ENCODE data around the gene ARHGAP44. TPM values are rescaled to one million over a fixed set of nuclear protein-coding genes. Genes with fewer than 3 reads are reported as not detected.

ARHGAP44 gene
- total and polyA plus RNA-seq, 4 donors, result 0.14 to 1.3 (median 0.42) TPM

- WGBS, result 95% methylated on average over 13 of the region's 13 CpGs
Observed at GRCh38 chr17:12953156-12953555, 163.9 kb downstream of the ARHGAP44 start.

GRCh38 chr17:12955521-12955920 lies 166.2 kb downstream of the ARHGAP44 start:
- Histone ChIP-seq H3K9ac (ENCODE audit: low read depth in 1 of 2, low read length in 2 of 2) (no peak overlapping the region), H3K27ac (ENCODE audit: low read depth in 1 of 2, low read length in 2 of 2) (no peak overlapping the region), H3K27me3 (ENCODE audit: control insufficient read depth in 4 of 4, insufficient read depth in 4 of 4, low read length in 3 of 4) (no peaks in the 10 kb centered on the region), H3K4me1 (ENCODE audit: control insufficient read depth in 4 of 4, insufficient read depth in 4 of 4, low read length in 3 of 4) (no peaks in the 10 kb centered on the region), H3K36me3 (ENCODE audit: control insufficient read depth in 4 of 4, insufficient read depth in 3 of 4, low read depth in 1 of 4, low read length in 3 of 4) (no peaks in the 10 kb centered on the region), H3K9me3 (ENCODE audit: control insufficient read depth in 4 of 4, low read length in 3 of 4) (peaks cover 0 to 2% (median under 1%) of the 10 kb centered on the region in 4 donors), H3K4me3 (ENCODE audit: low read depth in 1 of 3, low read length in 3 of 3) (no peak overlapping the region)
- WGBS, result 91% methylated on average over 5 of the region's 5 CpGs
- no peak for DNase-seq (ENCODE audit: low spot score)
- TF ChIP-seq FOXA1 (IDR thresholded peaks at IDR 0.05), result no peak
- TF ChIP-seq HNF4G (IDR thresholded peaks at IDR 0.05), result no peak
- no peak for TF ChIP-seq SP1 (IDR thresholded peaks at IDR 0.05)
- no peak for TF ChIP-seq YY1 (IDR thresholded peaks at IDR 0.05)
- TF ChIP-seq NR2F2 (IDR thresholded peaks at IDR 0.05), result no peak
- no peak for TF ChIP-seq GABPA (IDR thresholded peaks at IDR 0.05 in 1 of 2, conservative IDR thresholded peaks at IDR 0.05 in 1 of 2)
- TF ChIP-seq CTCF (IDR thresholded peaks at IDR 0.05; ENCODE audit: low read depth, low read length, missing input control), result no peak
- no peak for TF ChIP-seq REST (IDR thresholded peaks at IDR 0.05)

More at GRCh38 chr17:12953156-12953555, 163.9 kb downstream of the ARHGAP44 start:
- H3K4me3 ChIP-seq (ENCODE audit: low read depth in 1 of 3, low read length in 3 of 3), result no peak overlapping the region
- no peak overlapping the region for H3K27ac ChIP-seq (ENCODE audit: low read depth in 1 of 2, low read length in 2 of 2)
- no peaks in the 10 kb centered on the region for H3K36me3 ChIP-seq (ENCODE audit: control insufficient read depth in 4 of 4, insufficient read depth in 3 of 4, low read depth in 1 of 4, low read length in 3 of 4)
- H3K4me1 ChIP-seq (ENCODE audit: control insufficient read depth in 4 of 4, insufficient read depth in 4 of 4, low read length in 3 of 4), result no peaks in the 10 kb centered on the region
- peaks cover 0 to 2% (median under 1%) of the 10 kb centered on the region in 4 donors for H3K9me3 ChIP-seq (ENCODE audit: control insufficient read depth in 4 of 4, low read length in 3 of 4)
- H3K27me3 ChIP-seq (ENCODE audit: control insufficient read depth in 4 of 4, insufficient read depth in 4 of 4, low read length in 3 of 4), result no peaks in the 10 kb centered on the region
- TF ChIP-seq FOXA1 (IDR thresholded peaks at IDR 0.05) (no peak), GABPA (IDR thresholded peaks at IDR 0.05 in 1 of 2, conservative IDR thresholded peaks at IDR 0.05 in 1 of 2) (no peak), REST (IDR thresholded peaks at IDR 0.05) (no peak), MAX (IDR thresholded peaks at IDR 0.05) (no peak), JUND (IDR thresholded peaks at IDR 0.05) (no peak), RXRA (IDR thresholded peaks at IDR 0.05) (no peak), FOXA2 (IDR thresholded peaks at IDR 0.05) (no peak), NR2F2 (IDR thresholded peaks at IDR 0.05) (no peak), ZBTB33 (IDR thresholded peaks at IDR 0.05) (no peak), SP1 (IDR thresholded peaks at IDR 0.05) (no peak), TAF1 (conservative IDR thresholded peaks at IDR 0.05) (no peak), RAD21 (IDR thresholded peaks at IDR 0.05) (no peak)
- no peak for DNase-seq (ENCODE audit: low spot score)
- H3K9ac ChIP-seq (ENCODE audit: low read depth in 1 of 2, low read length in 2 of 2), result no peak overlapping the region
